Measurements from ENCODE around the gene ZNF709. TPM values are rescaled to one million over a fixed set of nuclear protein-coding genes. Genes with fewer than 3 reads are reported as not detected.
"Not testable (repeated sequence)": the region's sequence is repeated elsewhere in the genome, so short reads cannot be mapped to it uniquely, and the experiment has no call there.

ZNF709 gene
- total RNA-seq, 2 experiments from 2014 or later = 4.6 to 5.3 TPM

- Histone ChIP-seq H2AFZ (ENCODE audit: low read length) (peak overlapping the region; percentile 98; the same call in 1 of the 2 replicates), H3K9me2 (ENCODE audit: insufficient read depth, low read length) (no peaks in the 10 kb centered on the region), H3K36me3 (ENCODE audit: insufficient read depth, low read length) (no peaks in the 10 kb centered on the region), H3K79me2 (ENCODE audit: insufficient read depth, low read depth, low read length) (no peaks in the 10 kb centered on the region), H3K9me3 (ENCODE audit: low read length) (no peaks in the 10 kb centered on the region), H3K27ac (ENCODE audit: low read depth, low read length, poor library complexity, severe bottlenecking) (no peak overlapping the region), H3K4me1 (ENCODE audit: insufficient read depth, low read length, poor library complexity, severe bottlenecking) (peaks cover 13% of the 10 kb centered on the region), H3K4me2 (ENCODE audit: low read length) (peak overlapping the region; percentile 87), H4K20me1 (ENCODE audit: insufficient read depth, low read length) (no peaks in the 10 kb centered on the region), H3K4me3 (ENCODE audit: low read depth, low read length, poor library complexity, severe bottlenecking) (peak overlapping the region; percentile 70)
- POLR2A ChIA-PET = interaction anchor here (1.9 kb wide), 1 partner anchor 8 kb away, joined by 6 read pairs; no protein-coding TSS in a partner anchor
- BruUV-seq (replicated peaks) = no TSS peak
- CTCF ChIA-PET (ENCODE audit: unreplicated experiment) = no interaction called here
- TF ChIP-seq EZH2phosphoT487 (IDR thresholded peaks at IDR 0.05; ENCODE audit: borderline replicate concordance, low read depth, low read length) (no peak), CTCF (conservative IDR thresholded peaks at IDR 0.05; ENCODE audit: low read length) (no peak)
- intact Hi-C loops (cut with micrococcal nuclease; ENCODE audit: unreplicated experiment) = loop anchor here (2.0 kb wide), 1 partner anchor 54 kb away; the partner anchor contains the start of gene ZNF443
- peak; percentile 27 for DNase-seq (ENCODE audit: low spot score)
Measured at GRCh38 chr19:12494260-12494860, 9.7 kb upstream of the ZNF709 start.

- intact Hi-C loops (cut with micrococcal nuclease; ENCODE audit: unreplicated experiment); CTCF ChIA-PET (ENCODE audit: unreplicated experiment): not testable (repeated sequence)
- POLR2A ChIA-PET = interaction anchor here (0.6 to 1.8 kb wide), 2 partner anchors 9 to 953 kb away, joined by 5 to 6 read pairs; no protein-coding TSS in a partner anchor
Measured at GRCh38 chr19:12486265-12486783, 1.7 kb upstream of the ZNF709 start.

GRCh38 chr19:12485571-12485970 is 955 bp upstream of the ZNF709 start:
- BruUV-seq (replicated peaks) = no TSS peak
- POLR2A ChIA-PET = interaction anchor here (1.8 kb wide), 1 partner anchor 10 kb away, joined by 6 read pairs; no protein-coding TSS in a partner anchor
- Histone ChIP-seq H3K4me2 (ENCODE audit: low read length) (peak overlapping the region; percentile 91), H3K4me3 (ENCODE audit: low read depth, low read length, poor library complexity, severe bottlenecking) (peak overlapping the region; percentile 90), H3K27ac (ENCODE audit: low read depth, low read length, poor library complexity, severe bottlenecking) (no peak overlapping the region), H3K9me2 (ENCODE audit: insufficient read depth, low read length) (no peaks in the 10 kb centered on the region), H3K4me1 (ENCODE audit: insufficient read depth, low read length, poor library complexity, severe bottlenecking) (peaks cover 40% of the 10 kb centered on the region), H3K9me3 (ENCODE audit: low read length) (no peaks in the 10 kb centered on the region), H2AFZ (ENCODE audit: low read length) (peak overlapping the region; percentile 92; the same call in 1 of the 2 replicates), H4K20me1 (ENCODE audit: insufficient read depth, low read length) (no peaks in the 10 kb centered on the region), H3K36me3 (ENCODE audit: insufficient read depth, low read length) (no peaks in the 10 kb centered on the region), H3K79me2 (ENCODE audit: insufficient read depth, low read depth, low read length) (peaks cover 18% of the 10 kb centered on the region; the same call in 1 of the 2 replicates)
- intact Hi-C loops (cut with micrococcal nuclease; ENCODE audit: unreplicated experiment) = no loop called here
- CTCF ChIA-PET (ENCODE audit: unreplicated experiment) = no interaction called here
- TF ChIP-seq EZH2phosphoT487 (IDR thresholded peaks at IDR 0.05; ENCODE audit: borderline replicate concordance, low read depth, low read length) (no peak), CTCF (conservative IDR thresholded peaks at IDR 0.05; ENCODE audit: low read length) (no peak)
- DNase-seq (ENCODE audit: low spot score) = no peak

More at GRCh38 chr19:12486265-12486783, 1.7 kb upstream of the ZNF709 start:
- not testable (repeated sequence) for H3K36me3 ChIP-seq (ENCODE audit: insufficient read depth, low read length); BruUV-seq (replicated peaks); H3K9me2 ChIP-seq (ENCODE audit: insufficient read depth, low read length); H2AFZ ChIP-seq (ENCODE audit: low read length); H3K4me2 ChIP-seq (ENCODE audit: low read length); H4K20me1 ChIP-seq (ENCODE audit: insufficient read depth, low read length); H3K27ac ChIP-seq (ENCODE audit: low read depth, low read length, poor library complexity, severe bottlenecking); DNase-seq (ENCODE audit: low spot score); H3K4me3 ChIP-seq (ENCODE audit: low read depth, low read length, poor library complexity, severe bottlenecking); H3K9me3 ChIP-seq (ENCODE audit: low read length)
- Histone ChIP-seq H3K4me1 (ENCODE audit: insufficient read depth, low read length, poor library complexity, severe bottlenecking) (peaks cover 40% of the 10 kb centered on the region), H3K79me2 (ENCODE audit: insufficient read depth, low read depth, low read length) (peaks cover 13% of the 10 kb centered on the region; the same call in 1 of the 2 replicates)

Data from OCI-LY7 (cell line).